GM10266 (cell line): ENCODE results near the gene SMIM28.
"Not testable (repeated sequence)": the region's sequence is repeated elsewhere in the genome, so short reads cannot be mapped to it uniquely, and the experiment has no call there.

Experiments
- DNase-seq: peaks from one replicate; pipeline ENCODE4 v3.0.0; 2012; ENCODE audit errors: extremely low spot score
- TF ChIP-seq, protein P1 (sequence below): IDR thresholded peaks from 2 replicates; pipeline ENCODE4 v1.5.1; 2012; ENCODE audit warnings: mild to moderate bottlenecking, low read depth; ENCODE audit not compliant: control insufficient read depth, insufficient read depth; ENCODE audit errors: missing control alignments

SMIM28 gene

DNA sequence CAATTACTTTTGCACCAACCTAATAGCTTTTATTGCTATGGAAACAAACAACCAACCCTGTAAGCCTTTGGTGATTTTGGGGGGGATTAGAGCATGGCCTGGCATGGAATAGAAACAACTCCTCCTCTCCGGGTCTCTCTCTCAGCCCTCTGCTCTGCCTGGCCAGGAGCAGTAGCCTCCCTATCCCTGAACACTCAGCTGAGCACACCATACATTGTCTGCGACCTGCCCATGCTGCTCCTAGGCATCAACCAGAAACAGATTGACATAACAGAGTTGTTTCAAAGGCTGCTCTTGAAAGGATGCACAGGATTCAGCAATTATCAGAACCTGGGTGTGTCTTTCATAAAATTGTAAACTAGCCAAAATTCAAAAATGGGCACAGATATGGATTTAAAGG lies 29.8 kb upstream of the SMIM28 start:
- TF ChIP-seq, protein P1, sequence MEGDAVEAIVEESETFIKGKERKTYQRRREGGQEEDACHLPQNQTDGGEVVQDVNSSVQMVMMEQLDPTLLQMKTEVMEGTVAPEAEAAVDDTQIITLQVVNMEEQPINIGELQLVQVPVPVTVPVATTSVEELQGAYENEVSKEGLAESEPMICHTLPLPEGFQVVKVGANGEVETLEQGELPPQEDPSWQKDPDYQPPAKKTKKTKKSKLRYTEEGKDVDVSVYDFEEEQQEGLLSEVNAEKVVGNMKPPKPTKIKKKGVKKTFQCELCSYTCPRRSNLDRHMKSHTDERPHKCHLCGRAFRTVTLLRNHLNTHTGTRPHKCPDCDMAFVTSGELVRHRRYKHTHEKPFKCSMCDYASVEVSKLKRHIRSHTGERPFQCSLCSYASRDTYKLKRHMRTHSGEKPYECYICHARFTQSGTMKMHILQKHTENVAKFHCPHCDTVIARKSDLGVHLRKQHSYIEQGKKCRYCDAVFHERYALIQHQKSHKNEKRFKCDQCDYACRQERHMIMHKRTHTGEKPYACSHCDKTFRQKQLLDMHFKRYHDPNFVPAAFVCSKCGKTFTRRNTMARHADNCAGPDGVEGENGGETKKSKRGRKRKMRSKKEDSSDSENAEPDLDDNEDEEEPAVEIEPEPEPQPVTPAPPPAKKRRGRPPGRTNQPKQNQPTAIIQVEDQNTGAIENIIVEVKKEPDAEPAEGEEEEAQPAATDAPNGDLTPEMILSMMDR, result no peak
- no peak for DNase-seq

DNA sequence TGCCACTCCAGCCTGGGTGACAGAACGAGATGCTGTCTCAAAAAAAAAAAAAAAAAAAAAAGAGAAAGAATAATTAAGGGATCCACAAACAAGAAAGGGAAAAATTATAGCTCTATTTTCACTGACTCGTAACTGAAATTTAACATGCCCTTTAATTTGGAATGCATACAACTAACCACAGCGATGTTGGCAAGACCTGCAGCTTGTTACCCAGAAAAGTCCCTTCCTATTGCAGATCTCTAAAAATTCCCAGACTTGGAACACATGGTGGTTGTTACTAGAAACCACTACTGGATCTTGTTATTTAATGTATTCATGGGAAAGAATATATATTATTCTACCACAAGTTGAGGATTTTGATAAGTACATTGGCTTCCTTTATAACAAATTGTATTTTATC lies 27.8 kb upstream of the SMIM28 start:
- TF ChIP-seq, protein P1, result no peak

DNA sequence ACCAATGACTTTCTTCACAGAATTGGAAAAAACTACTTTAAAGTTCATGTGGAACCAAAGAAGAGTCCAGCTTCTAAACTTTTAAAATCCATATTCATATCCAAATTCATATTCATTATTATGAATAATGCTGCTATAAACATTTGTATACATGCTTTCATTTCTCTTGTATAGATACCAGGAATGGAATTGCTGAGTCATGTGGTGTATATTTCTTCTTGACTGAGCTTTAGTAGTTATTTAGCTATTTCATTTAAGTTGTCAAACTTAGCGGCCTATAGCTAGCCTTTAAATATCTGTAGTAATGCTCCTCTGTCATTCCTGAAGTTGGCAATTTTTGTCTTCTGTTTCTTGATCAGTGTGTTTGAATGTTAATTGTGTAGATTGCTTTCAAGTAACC lies 19.8 kb upstream of the SMIM28 start:
- DNase-seq, result no peak
- TF ChIP-seq, protein P1, result no peak

More for the DNA sequence above, 27.8 kb upstream of the SMIM28 start:
- no peak for DNase-seq

DNA sequence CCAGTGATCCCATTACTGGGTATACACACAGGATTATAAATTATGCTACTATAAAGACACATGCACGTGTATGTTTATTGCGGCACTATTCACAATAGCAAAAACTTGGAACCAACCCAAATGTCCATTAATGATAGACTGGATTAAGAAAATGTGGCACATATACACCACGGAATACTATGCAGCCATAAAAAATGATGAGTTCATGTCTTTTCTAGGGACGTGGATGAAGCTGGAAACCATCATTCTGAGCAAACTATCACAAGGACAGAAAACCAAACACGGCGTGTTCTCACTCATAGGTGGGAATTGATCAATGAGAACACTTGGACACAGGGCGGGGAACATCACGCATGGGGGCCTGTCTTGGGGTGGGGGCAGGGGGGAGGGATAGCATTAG lies 9.0 kb upstream of the SMIM28 start:
- not testable (repeated sequence) for DNase-seq

DNA sequence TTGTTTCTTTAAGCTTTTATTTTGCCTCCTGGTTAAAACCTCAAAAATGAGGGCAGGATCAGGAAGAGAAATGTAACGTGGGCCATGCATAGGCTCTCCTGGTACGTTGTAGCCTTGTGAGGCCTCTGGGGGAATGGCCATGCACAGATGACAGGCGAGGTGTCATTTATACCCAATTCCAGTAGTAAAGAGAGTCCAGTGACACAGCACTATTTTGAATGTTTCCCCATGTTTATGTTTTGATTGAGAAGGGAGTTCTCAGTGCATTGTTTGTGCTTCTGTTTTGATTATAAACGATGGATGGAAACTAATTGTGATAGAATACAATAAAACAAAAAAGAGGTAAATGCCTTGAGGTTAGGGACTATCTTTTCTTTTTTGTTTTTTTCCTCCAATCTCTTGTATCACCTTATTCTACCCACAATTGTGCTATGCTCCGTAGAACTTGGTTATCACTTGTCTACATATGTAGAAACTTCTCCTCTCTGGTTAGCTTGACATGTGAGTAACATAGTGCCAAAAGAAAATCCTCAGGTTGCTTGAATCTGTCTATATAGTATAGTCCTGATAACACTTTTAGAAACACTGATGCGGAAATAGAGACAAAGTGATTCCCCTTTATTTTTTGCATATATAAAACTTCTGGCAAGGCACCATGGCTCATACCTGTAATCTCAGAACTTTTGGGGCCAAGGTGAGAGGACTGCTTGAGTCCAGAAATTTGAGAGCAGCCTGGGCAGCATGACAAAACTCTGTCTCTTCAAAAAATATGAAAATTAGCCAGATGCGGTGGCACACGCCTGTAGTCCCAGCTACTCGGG lies 6.9 kb upstream of the SMIM28 start:
- no peak for DNase-seq
- TF ChIP-seq, protein P1, result no peak

DNA sequence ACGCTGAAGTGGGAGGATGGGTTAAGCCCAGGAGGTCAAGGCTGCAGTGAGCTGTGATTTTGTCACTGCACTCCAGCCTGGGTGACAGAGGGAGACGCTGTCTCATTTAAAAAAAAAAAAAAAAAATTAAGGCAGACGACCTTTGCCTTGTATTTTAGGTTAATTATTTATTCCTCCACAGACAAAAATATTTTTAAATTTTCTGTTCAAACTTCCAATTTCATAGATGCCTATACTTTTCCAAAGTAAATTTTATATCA lies 6.3 kb upstream of the SMIM28 start:
- no peak for DNase-seq
- TF ChIP-seq, protein P1, result no peak

DNA sequence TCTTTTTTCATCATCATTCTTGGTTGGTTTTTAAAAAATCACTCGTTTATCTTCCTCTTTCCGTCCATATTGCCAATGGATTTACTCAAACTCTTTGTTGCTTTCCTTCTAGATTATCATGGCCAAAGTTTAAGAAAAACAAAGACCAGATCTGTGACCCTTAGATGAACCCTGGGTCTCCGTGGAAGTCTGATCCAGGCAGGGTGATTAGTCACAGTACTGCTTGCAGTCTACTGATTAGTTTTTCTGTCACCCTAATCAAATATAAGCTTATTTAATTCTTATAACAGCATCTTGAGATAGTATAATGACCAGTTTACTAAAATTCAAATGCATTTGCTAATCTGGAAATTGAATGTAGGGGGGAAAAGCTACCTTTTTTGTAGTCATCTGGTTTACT lies 6.0 kb upstream of the SMIM28 start:
- TF ChIP-seq, protein P1, result no peak
- no peak for DNase-seq
